Measurements from ENCODE around the gene PITPNM2.

DNA sequence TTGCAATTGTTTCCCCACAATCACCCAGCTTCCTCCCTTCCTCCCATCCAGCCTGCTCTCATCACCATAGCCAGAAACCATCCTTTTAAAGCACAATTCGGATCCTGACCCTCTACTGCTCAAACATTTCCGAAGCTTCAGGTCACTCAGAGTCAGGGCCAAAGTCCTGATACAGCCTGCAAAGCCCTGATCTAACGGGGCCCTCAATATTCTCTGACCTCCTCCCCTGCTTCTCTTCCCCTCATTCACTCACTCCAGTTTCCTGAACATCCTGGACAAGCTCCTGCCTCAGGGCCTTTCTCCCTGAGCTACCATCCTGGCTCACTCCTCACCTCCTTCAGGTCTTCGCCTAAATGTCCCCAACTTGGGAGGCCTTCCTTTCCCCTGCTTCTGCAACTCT lies 46.1 kb downstream of the PITPNM2 start:
- TF ChIP-seq, protein P1, sequence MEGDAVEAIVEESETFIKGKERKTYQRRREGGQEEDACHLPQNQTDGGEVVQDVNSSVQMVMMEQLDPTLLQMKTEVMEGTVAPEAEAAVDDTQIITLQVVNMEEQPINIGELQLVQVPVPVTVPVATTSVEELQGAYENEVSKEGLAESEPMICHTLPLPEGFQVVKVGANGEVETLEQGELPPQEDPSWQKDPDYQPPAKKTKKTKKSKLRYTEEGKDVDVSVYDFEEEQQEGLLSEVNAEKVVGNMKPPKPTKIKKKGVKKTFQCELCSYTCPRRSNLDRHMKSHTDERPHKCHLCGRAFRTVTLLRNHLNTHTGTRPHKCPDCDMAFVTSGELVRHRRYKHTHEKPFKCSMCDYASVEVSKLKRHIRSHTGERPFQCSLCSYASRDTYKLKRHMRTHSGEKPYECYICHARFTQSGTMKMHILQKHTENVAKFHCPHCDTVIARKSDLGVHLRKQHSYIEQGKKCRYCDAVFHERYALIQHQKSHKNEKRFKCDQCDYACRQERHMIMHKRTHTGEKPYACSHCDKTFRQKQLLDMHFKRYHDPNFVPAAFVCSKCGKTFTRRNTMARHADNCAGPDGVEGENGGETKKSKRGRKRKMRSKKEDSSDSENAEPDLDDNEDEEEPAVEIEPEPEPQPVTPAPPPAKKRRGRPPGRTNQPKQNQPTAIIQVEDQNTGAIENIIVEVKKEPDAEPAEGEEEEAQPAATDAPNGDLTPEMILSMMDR (conservative IDR thresholded peaks at IDR 0.05 in 1 of 2, IDR thresholded peaks at IDR 0.05 in 1 of 2; ENCODE audit: low read depth in 1 of 2, low read length in 2 of 2): no peak
- TF ChIP-seq EZH2 (IDR thresholded peaks at IDR 0.05; ENCODE audit: low read length, missing control alignments): no peak

All from fibroblast of lung (primary cell).